HepG2 (cell line): ENCODE data around the gene TNFSF8. TPM values are rescaled to one million over a fixed set of nuclear protein-coding genes. Genes with fewer than 3 reads are reported as not detected.
A peak's percentile ranks its signal among the peaks of the same experiment; 100 is the strongest.

ENCODE experiments used
- ATF1 ChIP-seq: IDR thresholded peaks from 2 replicates; pipeline ENCODE4 v1.6.1; 2016; ENCODE audit warnings: mild to moderate bottlenecking, control low read depth
- FOSL1 ChIP-seq: sonication (generic); formaldehyde crosslinking; IDR thresholded peaks from 2 replicates; pipeline ENCODE4 v1.9.0; 2021; ENCODE audit warnings: missing genetic modification reagents, borderline replicate concordance
- HDAC1 ChIP-seq: sonication (generic); formaldehyde crosslinking; IDR thresholded peaks from 2 replicates; pipeline ENCODE4 v1.5.1; 2020; ENCODE audit warnings: mild to moderate bottlenecking, missing genetic modification reagents
- HIC2 ChIP-seq: sonication (generic); formaldehyde crosslinking; IDR thresholded peaks from 2 replicates; pipeline ENCODE4 v1.9.0; 2022; ENCODE audit warnings: low read depth, missing genetic modification reagents
- HMG20A ChIP-seq: IDR thresholded peaks from 2 replicates; pipeline ENCODE4 v1.6.1; 2016; ENCODE audit warnings: borderline replicate concordance
- HOXA7 ChIP-seq: sonication (generic); formaldehyde crosslinking; IDR thresholded peaks from 2 replicates; pipeline ENCODE4 v1.8.1; 2022; ENCODE audit warnings: mild to moderate bottlenecking, missing genetic modification reagents, moderate library complexity
- HOXD1 ChIP-seq: sonication (generic); formaldehyde crosslinking; IDR thresholded peaks from 2 replicates; pipeline ENCODE4 v1.5.0; 2020; ENCODE audit warnings: missing genetic modification reagents
- JUND ChIP-seq: sonication (generic); formaldehyde crosslinking; IDR thresholded peaks from 2 replicates; pipeline ENCODE4 v1.8.0; 2022; ENCODE audit warnings: mild to moderate bottlenecking, missing genetic modification reagents
- KAT7 ChIP-seq: IDR thresholded peaks from 2 replicates; pipeline ENCODE4 v1.6.1; 2018; ENCODE audit warnings: borderline replicate concordance, missing compliant biosample characterization
- KAT8 ChIP-seq: IDR thresholded peaks from 2 replicates; pipeline ENCODE4 v1.6.1; 2016; ENCODE audit warnings: missing genetic modification reagents, missing compliant biosample characterization
- MBD4 ChIP-seq: IDR thresholded peaks from 2 replicates; pipeline ENCODE4 v1.6.1; 2012; ENCODE audit warnings: low read length, inconsistent platforms, borderline replicate concordance
- MED13 ChIP-seq: sonication (generic); formaldehyde crosslinking; IDR thresholded peaks from 2 replicates; pipeline ENCODE4 v1.5.0; 2020; ENCODE audit warnings: missing genetic modification reagents
- MXI1 ChIP-seq: IDR thresholded peaks from 3 replicates; pipeline ENCODE4 v1.6.1; 2012; ENCODE audit warnings: low read depth, low read length, inconsistent platforms, borderline replicate concordance
- MZF1 ChIP-seq: sonication (generic); formaldehyde crosslinking; IDR thresholded peaks from 2 replicates; pipeline ENCODE4 v1.8.1; 2023; ENCODE audit warnings: mild to moderate bottlenecking, missing genetic modification reagents, borderline replicate concordance
- PAWR ChIP-seq: sonication (generic); formaldehyde crosslinking; IDR thresholded peaks from 2 replicates; pipeline ENCODE4 v1.4.0; 2020; ENCODE audit warnings: missing genetic modification reagents, mild to moderate bottlenecking, borderline replicate concordance
- PRMT3 ChIP-seq: sonication (generic); formaldehyde crosslinking; IDR thresholded peaks from 2 replicates; pipeline ENCODE4 v1.8.1; 2022; ENCODE audit warnings: low read depth, mild to moderate bottlenecking, moderate library complexity, missing genetic modification reagents, borderline replicate concordance
- ZBTB25 ChIP-seq: IDR thresholded peaks from 2 replicates; pipeline ENCODE4 v1.6.1; 2018; ENCODE audit warnings: missing genetic modification reagents
- ZBTB37 ChIP-seq: sonication (generic); formaldehyde crosslinking; IDR thresholded peaks from 2 replicates; pipeline ENCODE4 v1.4.0; 2020; ENCODE audit warnings: mild to moderate bottlenecking, missing genetic modification reagents
- ZBTB7B ChIP-seq: sonication (generic); formaldehyde crosslinking; IDR thresholded peaks from 2 replicates; pipeline ENCODE4 v1.4.0; 2020; ENCODE audit warnings: missing genetic modification reagents
- ZNF205 ChIP-seq: IDR thresholded peaks from 2 replicates; pipeline ENCODE4 v1.6.1; 2018; ENCODE audit warnings: missing biosample characterization, missing genetic modification reagents
- ZNF530 ChIP-seq: sonication (generic); formaldehyde crosslinking; IDR thresholded peaks from 2 replicates; pipeline ENCODE4 v1.5.0; 2020; ENCODE audit warnings: low read depth, mild to moderate bottlenecking, missing genetic modification reagents
- ZNF740 ChIP-seq: sonication (generic); formaldehyde crosslinking; IDR thresholded peaks from 2 replicates; pipeline ENCODE4 v1.4.0; 2020; ENCODE audit warnings: missing genetic modification reagents
- ZNF777 ChIP-seq: sonication (generic); formaldehyde crosslinking; IDR thresholded peaks from 2 replicates; pipeline ENCODE4 v1.4.0; 2020; ENCODE audit warnings: missing genetic modification reagents
- ZNF792 ChIP-seq: IDR thresholded peaks from 2 replicates; pipeline ENCODE4 v1.6.1; 2016
- ZXDC ChIP-seq: sonication (generic); formaldehyde crosslinking; IDR thresholded peaks from 2 replicates; pipeline ENCODE4 v1.5.0; 2020; ENCODE audit warnings: mild to moderate bottlenecking, missing genetic modification reagents
- polyA plus RNA-seq, 8 experiments: library from polyadenylated mRNA; depleted of rRNA in 3 of 8; stranded (reverse) in 7 of 8; unstranded in 1 of 8; fragments of >200 nt; fragmentation: Illumina TruSeq in 4 of 8; extraction: Trizol in 4 of 8; gene quantifications; 2 replicates each; pipeline versions ENCODE4 v1.2.1 to v1.2.3, GENCODE V29; 2011 to 2016; ENCODE audit warnings: low read depth in 4 of 8, missing spikeins in 1 of 8, mixed read lengths in 1 of 8; ENCODE audit not compliant: insufficient read depth in 1 of 8
- total RNA-seq, 5 experiments: library from RNA; depleted of rRNA; stranded (reverse); fragments of >200 nt; fragmentation: Illumina TruSeq; extraction: Trizol; gene quantifications; 2 replicates each; pipeline ENCODE4 v1.2.3, GENCODE V29; 2016; ENCODE audit warnings: low read depth in 1 of 5

The TNFSF8 gene
- total and polyA plus RNA-seq, 2 of the 13 experiments (the other 11 are each of a cell fraction or from before 2014, with no cell fraction given): not detected

- TF ChIP-seq MZF1 (CRISPR knock-in tag): no peak
- TF ChIP-seq MED13 (CRISPR knock-in tag): no peak
- TF ChIP-seq ZBTB25 (CRISPR knock-in tag): peak; percentile 68
- TF ChIP-seq ZBTB7B: peak; percentile 48; the same call in 1 of the 2 replicates
- no peak for TF ChIP-seq ZNF740
- peak; percentile 91 for TF ChIP-seq HMG20A (CRISPR knock-in tag)
- TF ChIP-seq PRMT3 (CRISPR knock-in tag): no peak
- TF ChIP-seq HDAC1 (CRISPR knock-in tag): peak; percentile 63
- TF ChIP-seq ZBTB37: no peak
- TF ChIP-seq HOXD1: no peak
- no peak for TF ChIP-seq ZNF530 (CRISPR knock-in tag)
- 0 out of 2 replicates have a peak, but pooled peaks have one; percentile 18 for TF ChIP-seq KAT8 (CRISPR knock-in tag)
- TF ChIP-seq FOSL1 (CRISPR knock-in tag): peak; percentile 54; the same call in 1 of the 2 replicates
- no peak for TF ChIP-seq HOXA7 (CRISPR knock-in tag)
- 0 out of 2 replicates have a peak, but pooled peaks have one; percentile 54 for TF ChIP-seq ZNF205
- peak; percentile 59; the same call in 1 of the 2 replicates for TF ChIP-seq HIC2 (CRISPR knock-in tag)
- TF ChIP-seq ZNF792: no peak; the same call in 1 of the 2 replicates
- no peak for TF ChIP-seq ATF1
- peak; percentile 54; the same call in 1 of the 2 replicates for TF ChIP-seq JUND
- TF ChIP-seq MBD4: no peak
- no peak for TF ChIP-seq KAT7 (CRISPR knock-in tag)
- no peak for TF ChIP-seq ZXDC (CRISPR knock-in tag)
- TF ChIP-seq MXI1: no peak
- TF ChIP-seq PAWR (CRISPR knock-in tag): no peak
- no peak for TF ChIP-seq ZNF777 (CRISPR knock-in tag)
Measured at GRCh38 chr9:114908104-114908622, 22.2 kb downstream of the TNFSF8 start (continued).
